GM12874 (cell line): ENCODE results near the gene STK25.

Experiments used
- CTCF ChIP-seq: IDR thresholded peaks from 2 replicates; pipeline ENCODE4 v1.5.1; 2011; ENCODE audit warnings: low read depth, mild to moderate bottlenecking, control low read depth, low read length, moderate library complexity; ENCODE audit not compliant: insufficient read depth

STK25 gene

GRCh38 chr2:241493092-241493491 lies 15.3 kb downstream of the STK25 start:
- no peak for TF ChIP-seq CTCF

GRCh38 chr2:241492174-241492565 lies 16.2 kb downstream of the STK25 start:
- no peak for TF ChIP-seq CTCF

GRCh38 chr2:241491549-241492173 lies 16.7 kb downstream of the STK25 start:
- TF ChIP-seq CTCF: no peak

GRCh38 chr2:241490825-241491506 lies 17.4 kb downstream of the STK25 start:
- TF ChIP-seq CTCF: no peak

GRCh38 chr2:241489733-241490680 lies 18.4 kb downstream of the STK25 start:
- no peak for TF ChIP-seq CTCF

GRCh38 chr2:241489088-241489487 lies 19.3 kb downstream of the STK25 start:
- no peak for TF ChIP-seq CTCF

- no peak for TF ChIP-seq CTCF
Measured at GRCh38 chr2:241485172-241485911, 23.0 kb downstream of the STK25 start.
